DMS53 treated with DMSO at 0.1 percent for 48 hours (cell line): ENCODE data around the gene COG3.

Source experiments
- DNase-seq: peaks from one replicate; lab custom pipeline; 2025; ENCODE audit not compliant: unreplicated experiment; lab: John Stamatoyannopoulos, UW

The COG3 gene

GRCh38 chr13:45541806-45542205, 77.1 kb downstream of the COG3 start:
- no peak for DNase-seq

GRCh38 chr13:45542391-45542790, 77.7 kb downstream of the COG3 start:
- DNase-seq, result no peak

- no peak for DNase-seq
Measured at GRCh38 chr13:45542878-45543277, 78.1 kb downstream of the COG3 start.

GRCh38 chr13:45544520-45544919, 79.8 kb downstream of the COG3 start:
- no peak for DNase-seq

GRCh38 chr13:45545686-45546409, 81.1 kb downstream of the COG3 start:
- DNase-seq, result no peak

- DNase-seq, result no peak
Measured at GRCh38 chr13:45546410-45546765, 81.6 kb downstream of the COG3 start.

- no peak for DNase-seq
Measured at GRCh38 chr13:45548281-45548680, 83.5 kb downstream of the COG3 start.

GRCh38 chr13:45554604-45555109, 89.9 kb downstream of the COG3 start:
- DNase-seq, result no peak

- DNase-seq, result peak; percentile 80
Measured at GRCh38 chr13:45564133-45564776, 99.5 kb downstream of the COG3 start.

- no peak for DNase-seq
Measured at GRCh38 chr13:45565331-45565730, 100.6 kb downstream of the COG3 start.

GRCh38 chr13:45575146-45575829, 110.5 kb downstream of the COG3 start:
- no peak for DNase-seq

GRCh38 chr13:45575830-45576180, 111.1 kb downstream of the COG3 start:
- no peak for DNase-seq

GRCh38 chr13:45576466-45576865, 111.7 kb downstream of the COG3 start:
- no peak for DNase-seq

- DNase-seq, result no peak
Measured at GRCh38 chr13:45582408-45583076, 117.8 kb downstream of the COG3 start.

GRCh38 chr13:45584816-45585215, 120.1 kb downstream of the COG3 start:
- peak; percentile 28 for DNase-seq
